Activated B cell treated with CpG ODN at 0.5 μM for 24 hours (primary cell): Measurements from ENCODE around the gene SLC7A11. TPM values are rescaled to one million over a fixed set of nuclear protein-coding genes. Genes with fewer than 3 reads are reported as not detected.
A peak's percentile ranks its signal among the peaks of the same experiment; 100 is the strongest.

Experiments
- ATAC-seq: fragments of 200-7000 bp; cut with Tn5 transposase; one replicate; pipeline ENCODE4 v1.10.0; 2021; ENCODE audit warnings: low read depth, mild to moderate bottlenecking, moderate library complexity
- CTCF ChIA-PET: fragments of 350-600 bp; sonication (Branson Sonifier 250); formaldehyde crosslinking; loops from one replicate; lab custom pipeline; 2021; ENCODE audit warnings: antibody characterized with exemption; lab: Charles Lee
- POLR2A ChIA-PET: fragments of 350-600 bp; sonication (Branson Sonifier 250); formaldehyde crosslinking; loops from one replicate; lab custom pipeline; 2021; ENCODE audit warnings: antibody characterized with exemption; lab: Charles Lee
- DNase-seq: peaks from one replicate; pipeline ENCODE4 v3.0.0; 2022
- H3K27ac Mint-ChIP-seq: one replicate; pipeline ENCODE4 v1.8.0; 2020; ENCODE audit warnings: mixed read lengths
- H3K27me3 Mint-ChIP-seq: one replicate; pipeline ENCODE4 v1.8.0; 2021; ENCODE audit warnings: mixed read lengths
- H3K36me3 Mint-ChIP-seq: one replicate; pipeline ENCODE4 v1.8.0; 2021; ENCODE audit warnings: low read depth, mixed read lengths
- H3K4me1 Mint-ChIP-seq: one replicate; pipeline ENCODE4 v1.8.0; 2021; ENCODE audit warnings: mixed read lengths
- H3K4me3 Mint-ChIP-seq: one replicate; pipeline ENCODE4 v1.8.0; 2020; ENCODE audit warnings: mild to moderate bottlenecking, mixed read lengths
- H3K9me3 Mint-ChIP-seq: one replicate; pipeline ENCODE4 v1.8.0; 2020; ENCODE audit warnings: mixed read lengths
- CTCF ChIP-seq: fragments of 200-600 bp; IDR thresholded peaks from one replicate; pipeline ENCODE4 v1.8.0; 2022; ENCODE audit warnings: antibody characterized with exemption, mild to moderate bottlenecking
- intact Hi-C: fragments of 100-400 bp; cut with micrococcal nuclease; formaldehyde crosslinking; loops from one replicate; pipeline ENCODE4 v1.15.1; 2024
- total RNA-seq: library from RNA; stranded (reverse); gene quantifications from 2 replicates; pipeline ENCODE4 v1.2.3, GENCODE V29; 2022

The SLC7A11 gene
- total RNA-seq, 1 donor from 2014 or later: 1.4 TPM

DNA sequence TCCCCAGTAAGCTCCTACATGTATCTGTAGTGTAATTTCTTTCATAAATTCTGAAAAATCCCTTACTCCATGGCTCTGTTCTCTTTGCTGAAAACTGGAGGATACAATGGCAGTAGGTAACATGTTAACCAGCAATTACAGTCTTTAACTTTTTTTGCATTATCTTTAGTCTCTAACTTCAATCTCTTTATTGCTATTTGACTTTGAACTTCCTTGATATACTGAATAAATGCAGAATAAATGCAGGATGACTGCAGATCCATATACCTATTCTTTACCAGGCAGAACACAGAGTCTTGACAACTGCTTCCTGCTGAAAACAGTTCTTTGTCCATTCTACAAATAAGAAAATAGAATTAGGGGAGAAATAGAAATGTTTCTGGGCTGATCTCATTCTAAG is 101.3 kb downstream of the SLC7A11 start:
- H3K4me3 Mint-ChIP-seq: no peak overlapping the region
- ChIA-PET POLR2A (no interaction called here), CTCF (no interaction called here)
- DNase-seq (no peak), ATAC-seq (no peak)
- no peaks in the 10 kb centered on the region for H3K4me1 Mint-ChIP-seq
- H3K36me3 Mint-ChIP-seq: no peaks in the 10 kb centered on the region
- H3K27ac Mint-ChIP-seq: no peak overlapping the region
- H3K27me3 Mint-ChIP-seq: peaks cover 13% of the 10 kb centered on the region
- H3K9me3 Mint-ChIP-seq: no peaks in the 10 kb centered on the region
- TF ChIP-seq CTCF: no peak
- intact Hi-C loops: no loop called here

DNA sequence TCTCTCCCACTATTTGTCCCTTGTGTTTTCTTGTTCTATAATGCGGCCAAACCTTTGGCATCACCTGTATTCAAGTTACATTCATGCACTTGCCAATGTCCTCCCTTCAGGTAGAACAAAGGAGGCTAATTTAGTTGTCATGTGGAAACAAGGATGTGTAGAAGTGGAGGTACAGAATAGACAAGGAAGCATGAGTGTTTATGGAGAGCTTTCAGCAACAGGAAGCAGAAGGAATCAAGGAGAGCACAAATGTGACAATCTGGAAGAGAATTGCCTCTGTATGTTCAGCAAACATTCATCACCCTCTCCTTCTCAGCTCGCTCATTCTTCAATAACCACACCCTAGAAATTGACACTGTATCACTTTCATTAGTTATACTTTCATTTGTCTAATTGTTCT is 103.4 kb downstream of the SLC7A11 start:
- Mint-ChIP-seq H3K4me1 (no peaks in the 10 kb centered on the region), H3K4me3 (no peak overlapping the region), H3K36me3 (no peaks in the 10 kb centered on the region), H3K27me3 (peaks cover 14% of the 10 kb centered on the region), H3K9me3 (no peaks in the 10 kb centered on the region), H3K27ac (no peak overlapping the region)
- TF ChIP-seq CTCF: no peak
- ChIA-PET POLR2A (no interaction called here), CTCF (no interaction called here)
- intact Hi-C loops: no loop called here
- ATAC-seq: no peak
- no peak for DNase-seq

GRCh38 chr4:138135610-138136009 is 106.5 kb downstream of the SLC7A11 start:
- POLR2A ChIA-PET: no interaction called here
- no peak for DNase-seq

DNA sequence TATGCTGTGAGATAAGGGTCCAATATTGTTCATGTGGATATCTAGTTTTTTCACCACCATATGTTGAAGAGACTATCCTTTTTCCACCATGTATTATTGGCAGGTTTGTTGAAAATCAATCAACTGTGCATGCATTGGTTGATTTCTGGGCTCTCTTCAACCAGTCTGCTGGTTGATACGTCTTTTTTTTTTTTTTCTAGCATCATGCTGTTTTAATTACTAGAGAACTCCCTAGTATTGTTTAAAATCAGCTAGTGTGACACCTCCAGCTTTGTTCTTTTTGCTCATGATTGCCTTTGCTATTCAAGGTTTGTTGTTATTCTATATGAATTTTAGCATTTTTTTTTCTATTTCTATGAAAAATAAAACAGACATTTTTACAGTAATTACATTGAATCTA is 123.9 kb downstream of the SLC7A11 start:
- Mint-ChIP-seq H3K4me1 (peaks cover 23% of the 10 kb centered on the region), H3K27me3 (no peaks in the 10 kb centered on the region), H3K4me3 (no peak overlapping the region), H3K36me3 (no peaks in the 10 kb centered on the region), H3K27ac (no peak overlapping the region), H3K9me3 (peaks cover 5% of the 10 kb centered on the region)
- ATAC-seq: no peak
- intact Hi-C loops: no loop called here
- ChIA-PET CTCF (no interaction called here), POLR2A (no interaction called here)
- TF ChIP-seq CTCF: no peak
- no peak for DNase-seq

More at GRCh38 chr4:138135610-138136009, 106.5 kb downstream of the SLC7A11 start:
- intact Hi-C loops: no loop called here
- Mint-ChIP-seq H3K27ac (no peak overlapping the region), H3K4me1 (no peaks in the 10 kb centered on the region), H3K4me3 (no peak overlapping the region), H3K36me3 (no peaks in the 10 kb centered on the region), H3K27me3 (peaks cover 13% of the 10 kb centered on the region), H3K9me3 (peaks cover 15% of the 10 kb centered on the region)
- no peak for TF ChIP-seq CTCF
- no peak for ATAC-seq
- CTCF ChIA-PET: no interaction called here

GRCh38 chr4:138115053-138115452 is 127.1 kb downstream of the SLC7A11 start:
- H3K9me3 Mint-ChIP-seq: no peaks in the 10 kb centered on the region
- no peaks in the 10 kb centered on the region for H3K27me3 Mint-ChIP-seq
- TF ChIP-seq CTCF: no peak
- ChIA-PET CTCF (interaction anchor here (1.1 kb wide), 1 partner anchor 25 kb away, joined by 3 read pairs; no protein-coding TSS in a partner anchor), POLR2A (no interaction called here)
- H3K36me3 Mint-ChIP-seq: no peaks in the 10 kb centered on the region
- H3K4me1 Mint-ChIP-seq: peaks cover 31% of the 10 kb centered on the region
- ATAC-seq (no peak), DNase-seq (no peak)
- H3K27ac Mint-ChIP-seq: peak overlapping the region; percentile 81
- peak overlapping the region; percentile 5 for H3K4me3 Mint-ChIP-seq
- intact Hi-C loops: no loop called here
